HG03571 (cell line): Measurements from ENCODE around the gene FOXO1.

Experiments
- ATAC-seq: cut with Tn5 transposase; IDR thresholded peaks from one replicate; pipeline ENCODE4 v1.9.1; 2021; ENCODE audit not compliant: unreplicated experiment

FOXO1 gene

GRCh38 chr13:40640202-40640601 lies 26.2 kb downstream of the FOXO1 start:
- ATAC-seq, result no peak

DNA sequence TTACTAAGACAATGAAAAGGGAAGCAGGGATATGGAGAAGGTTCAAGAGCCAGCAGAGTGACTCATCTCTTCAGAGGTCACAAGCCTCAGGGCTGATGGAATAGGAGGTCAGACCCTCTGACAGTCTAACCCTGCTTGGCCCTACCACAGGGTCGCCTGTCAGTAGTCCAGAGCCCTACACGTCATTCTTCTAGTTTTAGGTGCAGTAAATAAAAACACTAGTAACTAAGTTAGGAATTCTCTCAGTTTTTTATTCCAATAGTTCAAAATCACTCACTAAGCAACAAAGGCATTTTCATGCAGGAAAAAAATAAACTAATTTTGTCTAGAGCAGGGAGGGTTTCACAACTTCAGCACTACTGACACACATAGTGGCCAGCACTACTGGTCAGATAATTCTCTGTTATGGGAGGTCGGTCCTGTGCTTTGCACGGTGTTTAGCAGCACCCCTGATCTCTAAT lies 27.2 kb downstream of the FOXO1 start:
- no peak for ATAC-seq

DNA sequence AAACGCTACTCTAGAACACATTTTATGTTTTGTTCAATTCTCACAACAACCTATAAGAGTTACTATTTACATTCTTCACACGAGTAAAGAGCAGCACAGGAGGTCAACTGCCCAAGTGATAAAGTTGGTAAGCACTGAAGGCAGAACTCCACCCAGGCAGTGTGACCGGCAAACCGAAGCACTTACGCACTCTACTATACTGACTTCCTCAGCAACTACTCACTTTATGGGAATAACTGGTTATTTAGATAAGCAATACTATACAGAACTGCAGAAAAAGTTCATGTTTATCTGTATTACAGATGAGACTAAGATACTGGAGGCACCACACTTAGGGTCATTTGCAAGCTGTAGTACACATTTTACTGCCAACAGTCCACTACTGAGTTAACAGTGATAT lies 28.8 kb downstream of the FOXO1 start:
- no peak for ATAC-seq

DNA sequence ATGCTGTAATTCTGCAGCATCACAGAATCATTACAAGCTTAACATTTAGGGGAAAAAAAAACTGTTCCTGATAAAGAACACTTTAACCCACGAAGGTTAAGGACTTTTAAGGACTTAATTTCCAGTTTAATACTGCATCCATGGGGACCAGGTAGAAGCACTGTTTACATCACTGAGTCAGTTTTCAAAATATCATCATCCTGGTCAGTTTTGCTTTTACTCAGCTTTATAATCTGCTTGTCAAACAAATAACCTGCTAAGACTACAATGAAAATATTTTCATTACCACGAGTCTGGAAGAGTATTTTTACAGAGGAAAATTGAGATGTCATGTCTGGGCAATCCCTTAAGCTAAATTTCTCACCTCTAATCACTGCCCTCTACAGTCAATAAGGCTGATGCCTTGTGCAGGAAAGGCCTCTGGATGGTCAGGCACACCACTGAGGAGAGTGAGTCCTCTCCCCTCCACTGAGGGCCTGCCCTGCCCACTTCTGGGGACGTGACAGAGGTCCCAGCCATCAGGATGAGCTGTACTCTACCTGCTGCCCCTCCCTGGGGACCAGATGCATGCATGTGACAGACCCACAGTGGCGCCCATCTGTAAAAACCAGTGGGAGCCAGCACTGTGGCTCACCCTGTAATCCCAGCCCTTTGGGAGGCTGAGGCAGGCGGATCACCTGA lies 31.0 kb downstream of the FOXO1 start:
- ATAC-seq, result no peak

- ATAC-seq, result no peak
Measured at GRCh38 chr13:40632915-40633314, 33.5 kb downstream of the FOXO1 start.

GRCh38 chr13:40631605-40632004 lies 34.8 kb downstream of the FOXO1 start:
- no peak for ATAC-seq

GRCh38 chr13:40629678-40630384 lies 36.6 kb downstream of the FOXO1 start:
- peak; percentile 78 for ATAC-seq

DNA sequence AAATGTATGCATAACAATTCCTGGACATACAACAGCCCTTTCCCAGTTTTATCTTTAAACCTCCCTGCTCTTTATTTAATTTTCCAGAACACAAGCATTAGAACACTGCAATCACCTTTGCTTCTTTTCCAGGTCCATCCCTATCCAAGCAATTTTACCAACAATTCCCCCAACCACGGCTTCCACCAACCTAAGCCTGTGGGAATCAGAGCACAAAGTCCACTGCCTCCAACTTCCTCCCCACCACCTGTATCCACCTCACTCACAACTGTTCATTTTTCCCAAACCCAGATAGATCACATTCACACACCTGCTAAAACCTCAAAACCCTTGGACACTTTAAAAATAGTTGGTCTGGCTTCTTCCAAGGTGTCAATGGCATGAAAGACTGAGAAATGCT lies 39.5 kb downstream of the FOXO1 start:
- no peak for ATAC-seq

DNA sequence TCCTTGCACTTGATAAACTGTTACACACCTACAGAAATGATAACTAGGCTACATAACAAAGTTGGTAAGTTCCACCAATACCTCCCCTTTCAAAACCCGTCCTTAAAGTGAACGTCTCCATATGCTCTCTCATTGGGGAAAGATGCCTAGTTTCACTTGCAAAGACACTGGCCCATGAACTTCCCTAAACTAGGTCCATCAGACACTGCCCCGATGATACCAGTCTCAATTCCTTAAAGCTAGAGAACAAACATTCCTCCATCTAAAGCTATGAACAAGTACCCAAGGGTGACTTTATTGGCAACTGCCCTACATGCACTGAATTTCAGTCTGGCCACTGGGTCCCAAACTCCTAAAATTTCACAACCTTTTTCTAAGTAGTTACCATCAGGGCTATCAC lies 39.9 kb downstream of the FOXO1 start:
- no peak for ATAC-seq

DNA sequence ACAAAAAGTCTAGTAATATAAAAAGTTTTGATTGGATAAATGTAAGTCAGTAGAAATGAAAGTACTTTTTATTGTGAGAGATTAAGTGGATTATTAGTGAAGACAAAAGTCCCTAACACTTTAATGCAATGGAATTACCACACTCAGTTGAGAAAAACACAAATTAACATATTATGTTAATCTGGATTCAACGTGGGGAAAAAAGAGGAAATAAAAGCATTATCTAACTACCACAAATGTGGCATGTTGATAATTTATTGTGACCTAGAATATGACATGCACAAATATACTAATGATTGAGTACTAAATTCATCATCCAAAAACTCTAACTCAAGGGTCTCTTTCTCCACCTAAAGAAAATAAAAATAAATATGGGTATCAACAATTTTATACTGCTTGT lies 41.5 kb downstream of the FOXO1 start:
- ATAC-seq, result no peak

GRCh38 chr13:40624383-40624782 lies 42.1 kb downstream of the FOXO1 start:
- ATAC-seq, result no peak

DNA sequence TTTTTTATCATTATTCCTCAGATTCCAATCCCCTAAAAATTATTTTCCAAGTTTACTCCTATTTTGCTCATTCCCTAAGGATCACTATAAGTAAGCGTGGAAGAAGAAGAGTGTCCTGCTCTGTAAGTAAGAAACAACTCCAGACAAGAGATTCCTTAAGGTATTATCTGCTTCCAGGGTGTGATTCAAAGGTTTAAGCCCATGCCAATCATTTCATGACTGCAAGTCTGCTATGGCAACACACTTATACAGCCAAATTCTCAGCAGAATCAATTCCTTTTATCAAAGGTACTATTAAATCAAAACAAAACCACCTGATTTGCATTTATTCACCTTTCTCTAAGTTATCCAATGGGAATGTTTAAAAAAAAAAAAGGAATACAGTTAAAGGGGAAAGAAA lies 43.7 kb downstream of the FOXO1 start:
- no peak for ATAC-seq

DNA sequence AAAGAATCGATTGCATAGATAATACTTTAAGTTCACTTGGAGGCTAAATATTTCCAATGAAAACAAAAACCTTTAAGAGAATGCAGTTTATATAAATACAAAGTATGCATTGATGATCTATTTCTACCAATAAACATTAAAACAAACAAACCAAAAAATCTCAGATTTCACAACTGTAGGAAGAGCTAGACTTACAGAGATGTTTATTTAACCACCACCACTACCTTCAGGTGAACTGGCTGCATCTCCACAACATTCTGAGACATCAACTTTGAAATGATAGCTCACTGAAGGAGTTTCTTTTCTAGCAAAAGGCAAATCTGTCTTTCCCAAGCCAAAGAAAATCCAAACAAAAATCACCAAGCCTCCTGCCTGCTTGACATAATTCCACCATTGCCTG lies 44.2 kb downstream of the FOXO1 start:
- no peak for ATAC-seq

DNA sequence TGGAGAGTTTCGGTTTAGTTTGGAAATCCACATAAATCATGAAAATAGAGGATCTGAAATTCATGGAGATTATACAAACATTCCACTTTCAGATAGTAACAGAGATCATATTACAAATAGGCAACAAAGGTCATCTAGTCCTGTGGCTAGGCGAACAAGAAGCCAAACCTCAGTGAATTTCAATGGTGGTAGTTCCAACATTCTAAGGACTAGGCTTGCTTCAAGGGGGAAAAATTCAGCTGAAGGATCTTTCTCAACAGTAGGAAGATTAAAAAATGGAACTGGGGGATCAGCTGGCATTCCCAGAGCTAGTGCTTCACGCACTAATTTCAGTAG lies 47.0 kb downstream of the FOXO1 start:
- ATAC-seq, result no peak

DNA sequence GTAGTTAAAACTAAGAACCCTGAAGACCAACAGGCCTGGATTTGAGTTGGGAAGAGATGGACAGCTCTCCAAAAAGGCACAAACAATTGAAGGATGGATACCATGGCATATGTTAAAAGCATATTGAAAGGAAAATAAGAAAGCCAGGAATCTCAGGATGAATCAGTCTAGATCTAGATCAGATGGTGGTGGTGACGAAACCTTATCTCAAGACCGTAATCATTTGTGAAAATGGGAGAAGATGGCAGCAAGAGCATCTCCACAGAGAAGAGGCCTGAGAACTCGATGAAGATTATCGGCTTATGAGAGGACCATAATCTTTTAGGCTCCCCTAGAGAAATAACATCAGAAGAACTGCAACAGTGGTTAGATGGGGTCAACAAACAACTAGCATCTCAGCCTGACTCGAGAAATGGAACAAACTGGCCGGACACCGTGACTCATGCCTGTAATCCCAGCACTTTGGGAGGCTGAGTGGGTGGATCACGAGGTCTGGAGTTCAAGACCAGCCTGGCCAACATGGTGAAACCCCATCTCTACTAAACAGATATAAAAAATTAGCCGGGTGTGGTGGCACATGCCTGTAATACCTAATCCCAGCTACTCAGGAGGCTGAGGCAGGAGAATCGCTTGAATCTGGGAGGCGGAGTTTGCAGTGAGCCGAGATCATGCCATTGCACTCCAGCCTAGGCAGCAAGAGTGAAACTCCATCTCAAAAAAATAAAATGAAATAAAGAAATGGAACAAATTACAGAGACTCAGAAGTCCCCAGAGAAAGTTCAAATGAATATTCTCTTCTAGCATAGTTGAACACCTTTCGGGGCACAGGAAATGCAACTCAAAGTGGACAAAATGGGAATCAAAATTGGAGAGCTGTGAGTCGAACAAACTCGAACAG lies 47.6 kb downstream of the FOXO1 start:
- ATAC-seq, result no peak

DNA sequence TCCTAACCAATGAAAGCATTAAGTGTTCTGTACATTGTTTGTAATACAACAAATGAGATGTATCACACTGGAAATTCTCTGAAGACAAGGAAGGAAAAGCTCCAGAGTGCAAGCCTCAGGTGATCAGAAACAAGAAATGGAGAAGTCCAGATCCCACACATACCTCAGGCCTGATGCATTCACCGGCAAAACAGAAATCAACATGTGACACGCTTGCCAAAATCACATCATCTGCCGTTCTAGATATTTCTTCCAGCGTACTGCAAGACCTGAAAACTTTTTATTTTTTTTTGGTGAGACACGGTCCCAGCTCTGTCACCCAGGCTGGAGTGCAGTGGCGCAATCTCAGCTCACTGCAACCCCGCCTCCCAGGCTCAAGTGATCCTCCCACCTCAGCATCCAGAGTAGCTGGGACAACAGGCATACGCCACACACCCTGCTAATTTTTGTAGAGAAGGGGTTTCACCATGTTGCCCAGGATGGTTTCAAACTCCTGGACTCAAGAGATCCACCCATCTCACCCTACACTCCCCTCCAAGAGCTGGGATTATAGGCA lies 48.6 kb downstream of the FOXO1 start:
- no peak for ATAC-seq

DNA sequence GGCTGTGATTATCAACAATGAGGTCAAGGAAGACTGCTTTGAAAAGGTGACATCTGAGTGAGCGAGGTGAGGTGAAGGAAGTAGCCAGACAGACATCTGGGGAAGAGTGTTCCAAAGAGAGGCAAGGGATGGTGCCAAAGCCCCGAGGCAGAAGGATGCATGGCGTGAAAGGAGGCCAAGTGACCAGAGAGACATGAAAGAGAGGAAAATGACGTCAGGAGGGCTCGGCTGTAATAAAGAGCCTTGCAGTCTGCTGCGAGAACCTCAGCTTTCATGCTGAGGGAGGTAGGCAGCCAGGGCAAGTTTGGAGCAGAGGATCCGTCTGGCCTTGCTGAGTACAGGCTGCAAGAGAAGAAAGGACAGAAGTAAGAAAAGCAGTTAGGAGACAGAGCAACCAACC lies 50.8 kb downstream of the FOXO1 start:
- no peak for ATAC-seq

GRCh38 chr13:40613914-40614313 lies 52.5 kb downstream of the FOXO1 start:
- no peak for ATAC-seq

DNA sequence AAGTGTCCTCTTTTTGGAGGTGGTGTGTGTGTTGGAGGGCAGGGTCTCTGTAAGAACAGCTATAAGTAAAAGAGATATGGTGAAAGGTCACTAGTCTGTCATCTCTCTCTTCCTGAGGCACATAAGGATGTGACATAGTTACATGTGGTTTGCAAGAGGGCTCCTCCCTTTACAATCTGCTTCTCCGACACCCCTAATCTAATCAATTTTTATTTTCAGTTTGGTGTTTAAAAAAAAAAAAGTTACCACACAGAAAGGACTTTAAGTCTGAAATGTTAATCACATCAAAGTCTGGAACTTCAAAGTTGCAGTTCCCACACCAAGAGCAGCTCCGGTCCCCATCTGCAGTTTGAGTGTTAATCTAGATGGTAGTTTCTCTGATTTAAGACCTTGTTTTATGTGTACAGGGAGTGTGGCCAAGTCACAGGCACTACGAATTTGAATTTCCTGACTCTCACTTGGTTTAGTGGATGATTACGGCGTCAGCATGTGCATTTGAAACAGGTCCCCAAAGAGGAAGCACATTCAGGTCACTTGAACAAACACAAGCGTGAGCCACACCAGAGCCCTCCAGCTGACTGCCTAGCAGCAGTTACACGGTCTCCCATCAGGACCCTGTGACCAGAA lies 53.1 kb downstream of the FOXO1 start:
- peak; percentile 63 for ATAC-seq

DNA sequence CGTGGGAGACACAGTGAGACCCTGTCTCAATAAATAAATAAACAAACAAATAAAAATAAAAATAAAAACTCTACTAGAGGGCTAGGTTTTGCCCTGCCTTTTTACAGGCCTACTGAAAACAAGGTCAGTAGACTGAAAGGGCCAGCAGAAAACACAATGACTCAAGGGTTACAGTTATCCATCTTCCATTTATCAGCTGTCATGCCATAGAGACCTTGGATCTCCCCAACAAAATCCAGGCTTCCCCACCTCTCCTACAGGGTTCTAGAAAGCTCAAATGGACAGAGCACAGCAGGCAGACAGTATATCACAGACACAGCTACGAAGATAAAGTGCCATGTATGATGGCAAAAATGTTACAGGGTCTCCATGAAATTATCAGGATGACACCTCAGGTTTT lies 54.4 kb downstream of the FOXO1 start:
- ATAC-seq, result no peak

DNA sequence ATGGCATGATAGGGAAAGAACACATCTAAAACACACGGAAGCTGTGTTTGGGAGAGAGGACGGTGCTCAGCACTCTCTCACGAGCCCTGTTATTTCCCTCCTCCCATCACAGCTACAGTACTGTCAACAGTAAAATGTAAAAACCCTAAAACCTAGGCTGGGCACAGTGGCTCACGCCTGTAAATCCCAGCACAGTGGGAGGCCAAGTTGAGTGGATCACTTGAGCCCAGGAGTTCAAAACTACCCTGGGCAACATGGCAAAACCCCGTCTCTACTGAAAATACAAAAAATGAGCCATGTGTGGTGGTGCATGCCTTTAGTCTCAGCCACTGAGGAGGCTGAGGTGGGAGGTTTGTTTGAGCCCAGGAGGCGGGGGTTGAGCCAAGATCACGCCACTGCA lies 54.8 kb downstream of the FOXO1 start:
- ATAC-seq, result no peak
